Central memory CD4-positive, alpha-beta T cell (primary cell): ENCODE data around the gene TADA2A.
A peak's percentile ranks its signal among the peaks of the same experiment; 100 is the strongest.
"Not testable (repeated sequence)": the region's sequence is repeated elsewhere in the genome, so short reads cannot be mapped to it uniquely, and the experiment has no call there.

Experiments
- DNase-seq: peaks from one replicate; pipeline ENCODE4 v3.0.0; 2022

The TADA2A gene

DNA sequence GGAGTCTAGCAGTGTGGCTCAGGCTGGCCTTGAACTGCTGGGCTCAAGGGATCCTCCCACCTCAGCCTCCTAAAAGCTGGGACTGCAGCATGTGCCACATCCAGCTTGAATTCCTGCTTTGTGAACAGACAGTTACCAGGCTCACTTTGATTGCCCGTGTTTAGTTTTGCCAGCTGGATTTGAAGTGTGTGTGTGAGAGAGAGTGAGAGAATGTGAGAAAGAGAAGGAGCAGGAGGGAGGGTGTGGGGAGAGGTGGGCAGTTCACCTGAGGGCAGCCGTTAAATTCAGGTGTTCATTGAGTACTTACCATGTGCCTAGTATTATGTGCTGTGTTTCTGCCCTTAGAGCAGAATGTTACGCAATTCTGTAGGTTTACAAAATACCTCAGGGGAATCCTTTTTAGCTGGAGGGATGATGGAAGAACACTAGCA lies 87.7 kb downstream of the TADA2A start:
- DNase-seq: no peak

GRCh38 chr17:37494971-37495370 lies 88.3 kb downstream of the TADA2A start:
- DNase-seq: no peak

DNA sequence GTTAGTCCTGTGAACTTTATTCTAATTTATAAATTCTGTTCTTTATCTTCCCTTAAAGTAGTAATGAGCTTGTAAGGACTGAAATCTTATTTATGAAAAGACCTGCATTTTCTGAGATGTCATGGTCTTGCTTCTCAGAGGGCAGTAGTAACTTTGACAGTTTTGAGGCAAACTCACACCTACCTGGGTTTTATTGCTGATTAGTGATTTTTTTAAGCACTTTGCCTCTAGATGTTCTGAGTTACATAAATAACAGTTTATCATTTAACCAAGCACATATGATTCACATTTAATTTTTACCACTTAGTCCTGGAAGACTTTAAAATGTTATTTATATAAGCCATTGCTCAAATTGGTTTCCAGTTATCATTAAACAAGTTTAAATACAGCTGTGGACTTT lies 93.7 kb downstream of the TADA2A start:
- DNase-seq: no peak

DNA sequence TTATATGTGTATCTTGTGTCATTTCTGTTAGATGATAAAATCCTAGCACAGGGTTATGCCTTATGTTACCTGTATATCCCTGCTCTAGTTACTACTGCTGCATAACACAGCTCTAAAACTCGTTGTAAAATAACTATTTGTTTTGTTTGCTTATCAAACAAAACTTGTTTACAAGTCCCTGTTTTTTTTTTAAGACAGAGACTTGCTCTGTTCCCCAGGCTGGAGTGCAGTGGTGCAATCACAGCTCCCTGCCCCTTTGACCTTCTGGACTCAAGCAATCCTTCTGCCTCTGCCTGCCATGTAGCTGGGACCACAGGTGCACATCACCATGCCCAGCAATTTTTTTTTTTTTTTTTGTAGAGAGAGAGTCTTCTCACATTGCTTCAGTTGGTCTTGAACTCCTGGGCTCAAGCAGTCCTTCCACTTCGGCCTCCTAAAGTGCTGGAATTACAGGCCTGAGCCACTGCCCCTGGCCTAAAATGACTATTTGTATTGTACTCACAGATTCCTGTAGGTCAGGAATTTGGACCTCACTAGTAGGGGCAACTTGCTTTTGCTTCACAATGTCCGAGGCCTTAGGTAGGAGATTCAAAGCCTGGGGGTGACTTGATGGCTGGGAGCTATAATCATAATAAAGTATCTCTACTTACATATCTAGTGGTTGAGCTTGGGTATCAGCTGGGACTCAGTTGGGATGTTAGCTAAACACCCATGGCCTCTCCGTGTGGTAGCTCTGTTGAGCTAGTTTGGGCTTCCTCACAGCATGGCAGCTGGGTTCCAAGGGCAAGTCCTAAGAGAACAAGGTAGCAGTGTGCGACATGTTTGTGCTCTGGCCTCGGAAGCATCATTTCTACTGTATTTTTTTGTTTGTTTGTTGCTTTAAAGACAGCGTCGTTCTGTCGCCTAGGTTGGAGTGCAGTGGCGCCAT lies 95.6 kb downstream of the TADA2A start:
- DNase-seq: no peak

DNA sequence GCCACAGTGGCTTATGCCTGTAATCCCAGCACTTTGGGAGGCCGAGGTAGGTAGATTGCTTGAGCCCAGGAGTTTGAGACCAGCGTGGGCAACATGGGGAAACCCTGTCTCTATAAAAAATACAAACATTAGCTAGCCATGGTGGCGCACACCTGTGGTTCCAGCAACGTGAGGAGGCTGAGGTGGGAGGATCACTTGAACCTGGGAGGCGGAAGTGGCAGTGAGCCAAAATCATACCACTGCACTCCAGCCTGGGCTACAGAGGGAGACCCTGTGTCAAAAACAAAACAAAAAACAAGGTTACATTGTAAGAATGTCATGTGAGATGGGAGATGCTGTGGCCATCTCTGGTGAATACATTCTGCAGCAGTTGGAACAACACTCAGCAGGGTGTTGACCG lies 96.5 kb downstream of the TADA2A start:
- DNase-seq: no peak

DNA sequence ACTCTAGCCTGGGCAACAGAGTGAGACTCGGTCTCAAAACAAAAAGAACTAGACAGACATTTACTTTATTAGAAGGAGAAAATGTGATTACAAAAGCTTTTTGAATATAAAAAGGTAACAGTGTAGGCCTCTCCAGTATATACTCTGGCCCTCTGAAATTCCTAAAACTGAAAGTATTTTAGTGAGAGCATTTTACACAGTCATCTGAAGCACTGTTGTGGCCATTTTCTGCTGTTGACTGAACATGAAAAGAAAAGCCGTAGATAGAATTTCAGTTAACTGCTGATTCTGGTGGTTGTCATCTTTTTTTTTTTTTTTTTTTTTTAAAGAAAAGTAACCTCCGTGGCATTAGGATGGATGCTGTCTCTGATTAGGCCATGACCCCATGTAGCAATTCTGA lies 98.6 kb downstream of the TADA2A start:
- no peak for DNase-seq

DNA sequence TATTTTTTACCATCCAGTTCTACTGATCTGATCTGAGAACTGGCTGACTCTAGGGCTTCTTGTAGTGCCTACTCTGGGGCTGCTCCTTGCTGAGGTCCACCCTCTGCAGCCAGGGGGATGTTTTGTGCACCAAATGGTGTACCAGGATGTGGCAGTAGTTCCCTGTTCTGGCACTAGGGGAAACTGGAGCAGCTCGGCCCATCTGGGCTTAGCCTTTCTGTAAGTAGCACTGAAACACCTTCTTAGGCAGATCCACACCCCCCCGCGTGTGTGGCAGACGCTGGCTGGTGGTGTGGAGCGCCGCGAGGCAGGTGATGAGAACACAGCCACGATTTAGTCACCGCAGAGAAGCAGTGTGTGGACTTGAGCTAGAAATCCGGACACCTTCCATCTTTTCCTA lies 100.0 kb downstream of the TADA2A start:
- no peak for DNase-seq

DNA sequence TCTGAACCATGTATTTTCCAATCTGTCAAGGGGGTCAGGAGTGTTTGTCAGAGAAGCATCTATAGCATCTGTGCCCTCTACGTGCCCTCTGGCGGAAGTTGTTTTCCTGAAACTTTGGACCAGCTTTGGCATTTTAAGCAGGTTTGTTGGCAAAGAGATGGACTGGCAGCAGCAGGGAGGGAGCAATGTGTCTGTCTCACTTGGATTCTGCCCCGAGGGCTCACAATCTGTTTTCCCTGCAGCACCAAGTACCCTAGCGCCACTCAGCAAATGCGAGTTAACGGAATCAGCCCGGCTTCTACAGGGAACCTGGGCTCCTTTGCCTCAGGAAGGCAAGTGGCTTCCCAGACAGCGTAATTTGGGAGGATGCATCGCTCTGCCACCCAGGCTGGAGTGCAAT lies 100.4 kb downstream of the TADA2A start:
- DNase-seq: no peak

- DNase-seq: no peak
These were observed 103.4 kb downstream of the TADA2A start for GRCh38 chr17:37510056-37510455.

GRCh38 chr17:37511642-37512041 lies 105.0 kb downstream of the TADA2A start:
- DNase-seq: not testable (repeated sequence)

GRCh38 chr17:37512442-37513068 lies 105.9 kb downstream of the TADA2A start:
- DNase-seq: no peak

GRCh38 chr17:37513711-37514110 lies 107.0 kb downstream of the TADA2A start:
- no peak for DNase-seq

GRCh38 chr17:37516127-37516571 lies 109.5 kb downstream of the TADA2A start:
- no peak for DNase-seq

DNA sequence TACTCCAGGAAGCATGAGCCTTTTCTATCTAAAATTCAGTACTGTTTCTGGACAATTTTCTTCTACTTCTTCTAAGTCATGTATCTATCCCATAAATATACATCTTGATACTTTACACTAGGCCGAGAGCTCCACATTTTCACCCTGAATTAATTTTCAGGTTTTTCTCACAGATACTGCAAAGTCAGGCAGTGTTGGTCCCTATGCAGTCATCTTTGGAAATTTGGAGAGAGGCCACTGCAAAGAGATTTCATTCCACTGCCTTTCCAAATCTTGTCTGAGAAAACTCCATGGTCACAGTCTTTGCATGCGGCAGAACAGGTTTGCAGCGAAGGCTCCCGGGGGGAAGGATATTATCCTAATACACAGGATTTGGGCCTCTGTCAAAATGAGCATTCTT lies 111.2 kb downstream of the TADA2A start:
- no peak for DNase-seq

DNA sequence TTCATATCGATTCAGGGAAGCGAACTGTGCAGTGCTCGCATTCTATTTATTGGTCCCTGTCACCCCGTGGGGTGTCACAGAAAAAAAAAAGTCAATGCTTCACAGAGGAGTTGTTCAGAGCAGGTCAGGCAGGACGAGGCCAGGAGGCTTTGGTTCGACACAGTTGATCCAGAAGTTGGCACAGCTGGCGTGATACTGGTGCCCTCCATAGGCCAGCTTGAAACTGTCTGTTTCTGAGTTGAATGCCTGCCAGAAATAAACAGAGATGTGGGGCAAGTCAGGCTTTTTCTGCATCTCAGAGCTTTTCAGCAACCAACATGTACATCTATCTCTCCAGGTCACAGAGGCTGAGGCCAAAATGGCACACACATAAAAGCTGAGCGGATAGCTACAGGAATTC lies 112.1 kb downstream of the TADA2A start:
- no peak for DNase-seq

DNA sequence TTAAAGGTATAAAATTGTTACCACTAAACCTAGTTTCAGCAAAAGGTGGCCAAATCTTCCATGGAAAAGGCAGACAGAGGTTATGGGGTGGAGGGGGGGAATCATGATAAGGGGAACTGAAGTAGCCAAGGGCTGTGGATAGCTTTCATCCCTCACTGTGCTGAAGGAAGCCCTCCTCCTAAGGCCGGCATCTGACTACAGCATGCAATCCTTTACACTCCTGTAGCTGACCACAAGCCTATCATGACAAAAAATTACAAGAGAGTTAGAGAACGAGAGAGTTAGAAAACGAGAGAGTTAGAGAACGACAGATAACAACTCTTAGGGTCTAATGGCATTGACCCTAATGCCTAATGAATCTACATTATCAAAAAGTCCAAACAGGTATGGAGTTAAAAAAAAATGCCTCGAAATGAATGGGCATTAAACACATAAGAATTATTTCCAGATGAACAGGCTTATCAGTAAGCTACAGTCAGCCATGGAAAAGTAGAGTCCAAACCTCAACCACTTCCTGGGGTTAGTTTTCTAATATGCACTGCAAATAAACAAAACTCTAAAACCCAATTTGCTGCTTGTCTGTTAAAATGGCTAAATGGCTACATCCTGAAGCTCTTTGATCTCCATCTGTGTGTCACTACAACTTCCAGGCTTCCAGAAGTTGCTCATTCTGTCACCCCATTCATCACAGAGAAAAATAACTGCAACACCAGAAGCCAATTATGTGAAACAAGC lies 112.7 kb downstream of the TADA2A start:
- no peak for DNase-seq

DNA sequence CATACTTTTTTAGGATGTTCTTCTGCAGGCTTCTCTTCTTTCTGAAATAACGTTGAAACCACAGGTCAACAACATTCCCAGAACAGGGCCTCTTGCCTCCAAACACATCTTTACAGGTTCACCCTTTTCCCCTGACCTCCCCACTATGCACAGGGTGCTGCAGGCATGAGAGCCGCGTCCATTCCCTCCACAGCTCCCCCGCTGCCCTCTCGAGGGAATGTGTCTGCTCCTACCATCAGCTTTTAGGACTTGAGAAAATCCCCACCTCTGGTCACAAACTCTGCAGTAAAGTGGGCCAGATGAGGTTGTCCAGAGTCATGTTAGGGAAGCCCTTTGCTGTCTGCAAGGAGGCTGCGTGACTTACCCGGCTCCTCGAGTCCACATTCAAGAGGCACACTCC lies 113.5 kb downstream of the TADA2A start:
- no peak for DNase-seq

DNA sequence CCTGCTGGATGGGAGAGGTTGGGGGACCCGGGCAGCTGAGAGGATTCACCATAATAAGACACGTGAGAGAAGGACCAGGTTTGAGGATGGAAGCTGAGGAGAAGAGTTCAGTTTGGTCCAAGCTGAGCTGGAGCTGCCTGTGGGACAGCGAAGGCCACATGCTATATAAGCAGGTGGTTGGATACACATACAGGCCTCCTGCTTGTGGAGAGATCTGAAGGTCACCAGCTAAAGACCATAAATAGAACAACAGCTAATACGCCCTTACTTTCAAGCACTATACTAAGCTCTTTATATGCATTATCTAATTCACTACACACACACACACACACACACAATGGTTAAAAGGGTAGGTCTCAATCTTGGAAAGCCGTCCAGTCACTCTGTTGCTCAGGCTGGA lies 115.1 kb downstream of the TADA2A start:
- no peak for DNase-seq

GRCh38 chr17:37523715-37524219 lies 117.1 kb downstream of the TADA2A start:
- DNase-seq: no peak

DNA sequence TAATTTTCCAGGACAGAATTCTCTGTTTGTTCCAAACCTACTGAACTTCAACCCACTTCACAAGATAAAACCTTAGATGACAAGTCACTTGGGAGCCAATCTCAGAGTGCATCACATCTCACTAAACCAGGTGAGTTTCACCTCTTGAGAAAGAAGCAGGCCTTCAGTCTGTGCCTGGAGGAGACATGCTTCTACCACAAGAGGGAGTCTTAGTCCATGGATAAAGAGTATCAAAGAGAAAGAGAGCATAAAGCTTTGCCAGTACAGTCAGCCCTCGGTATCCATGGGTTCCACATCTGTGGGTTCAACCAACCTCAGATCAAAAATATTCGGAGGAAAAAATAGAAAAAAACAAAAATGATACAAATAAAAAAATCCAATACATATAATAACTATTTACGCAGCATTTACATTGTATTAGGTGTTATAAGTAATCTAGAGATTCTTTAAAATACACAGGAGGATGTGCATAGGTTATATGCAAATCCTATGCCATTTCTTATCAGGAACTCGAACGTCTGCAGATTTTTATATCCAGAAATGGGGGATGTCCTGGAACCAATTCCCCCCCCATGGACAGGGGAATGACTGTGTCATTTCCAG lies 120.7 kb downstream of the TADA2A start:
- peak; percentile 28 for DNase-seq
